Aorta (tissue), 5 donors: ENCODE measurements around the gene CD99L2. TPM values are rescaled to one million over a fixed set of nuclear protein-coding genes. Genes with fewer than 3 reads are reported as not detected.

ENCODE experiments used
- ATAC-seq: fragments of 200-7000 bp; cut with Tn5 transposase; one replicate; pipeline ENCODE4 v1.9.1; 2022; ENCODE audit warnings: moderate library complexity; ENCODE audit not compliant: low FRiP score
- DNase-seq, 2 donors: peaks; one replicate each; pipeline ENCODE4 v3.0.0-alpha.2; 2020
- H3K27ac ChIP-seq, 2 donors: one replicate each; pipeline ENCODE4 v1.5.1; 2013; ENCODE audit warnings: low read length in 2 of 2, mild to moderate bottlenecking in 2 of 2, moderate library complexity in 2 of 2, control low read depth in 1 of 2, inconsistent platforms in 1 of 2, low read depth in 1 of 2
- H3K27me3 ChIP-seq, 2 donors: one replicate each; pipeline ENCODE4 v1.6.1; 2013; ENCODE audit warnings: control low read depth in 1 of 2, low read length in 1 of 2, mild to moderate bottlenecking in 1 of 2, moderate library complexity in 1 of 2; ENCODE audit not compliant: insufficient read depth in 2 of 2, control insufficient read depth in 1 of 2
- H3K36me3 ChIP-seq, 2 donors: one replicate each; pipeline ENCODE4 v1.6.1; 2013; ENCODE audit warnings: control low read depth in 1 of 2, low read length in 1 of 2, mild to moderate bottlenecking in 1 of 2; ENCODE audit not compliant: insufficient read depth in 2 of 2, control insufficient read depth in 1 of 2
- H3K4me1 ChIP-seq, 2 donors: one replicate each; pipeline ENCODE4 v1.6.1; 2013; ENCODE audit warnings: low read length in 2 of 2, control low read depth in 1 of 2, mild to moderate bottlenecking in 1 of 2, moderate library complexity in 1 of 2; ENCODE audit not compliant: insufficient read depth in 2 of 2, control insufficient read depth in 1 of 2
- H3K4me3 ChIP-seq, 2 donors: one replicate each; pipeline ENCODE4 v1.5.1; 2013; ENCODE audit warnings: low read length in 2 of 2, control low read depth in 1 of 2, mild to moderate bottlenecking in 1 of 2
- H3K9me3 ChIP-seq: one replicate; pipeline ENCODE4 v1.6.1; 2013; ENCODE audit warnings: mild to moderate bottlenecking, low read length; ENCODE audit not compliant: control insufficient read depth
- WGBS, 2 donors: extraction: QIAGEN DNeasy Blood & Tissue Kit; methylation state at CpG; one replicate each; pipeline ENCODE4 v1.1.7; 2013; 5-methylcytosine and 5-hydroxymethylcytosine counted together
- intact Hi-C, 2 donors: fragments of 100-400 bp; cut with DNase I; formaldehyde crosslinking; loops; one replicate each; pipeline versions ENCODE4 v1.14.2 to v1.15.0; 2022
- long read RNA-seq, 2 donors: library from polyadenylated mRNA; unstranded; transcript quantifications; one replicate each; pipeline ENCODE4 v2.0.0, GENCODE V29; 2020 to 2021
- polyA plus RNA-seq, 2 donors: library from polyadenylated mRNA; stranded (reverse); fragments of 200-250 nt; gene quantifications; one replicate each; pipeline ENCODE4 v1.2.3, GENCODE V29; 2013
- total RNA-seq, 2 donors: library from RNA; stranded (reverse); fragmentation: NEBNext Ultra II Directional; extraction: Animal tissue kit (Norgen Biotek cat#: 25700); gene quantifications; one replicate each; pipeline ENCODE4 v1.2.1, GENCODE V29; 2021
- donor health status: healthy with polysubstance abuse.
- donor health status: Bipolar disorder and iron deficiency.
- donor health status: DM: no; HTN: no; CAD: no.
- donor health status: DM: no; HTN: no; CAD: no.
- donor health status: DM: yes; HTN: yes; CAD: no.

CD99L2 gene, protein sequence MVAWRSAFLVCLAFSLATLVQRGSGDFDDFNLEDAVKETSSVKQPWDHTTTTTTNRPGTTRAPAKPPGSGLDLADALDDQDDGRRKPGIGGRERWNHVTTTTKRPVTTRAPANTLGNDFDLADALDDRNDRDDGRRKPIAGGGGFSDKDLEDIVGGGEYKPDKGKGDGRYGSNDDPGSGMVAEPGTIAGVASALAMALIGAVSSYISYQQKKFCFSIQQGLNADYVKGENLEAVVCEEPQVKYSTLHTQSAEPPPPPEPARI
- 10 to 100 TPM; 52.1 to 56.2 TPM for total RNA-seq
- polyA plus RNA-seq, result 10 to 100 TPM; 22.9 to 43.0 TPM
- long read RNA-seq, donor 1, transcript CD99L2-203 (11 exons, 3,604 nt), result major isoform, 27 of 104 reads
- long read RNA-seq, donor 1, transcript CD99L2-206 (9 exons, 988 nt), result minor isoform, 8 of 104 reads
- long read RNA-seq, donor 1, partial matches to known transcripts, result 15 of 104 reads
- long read RNA-seq, donor 1, other reads (novel, unspliced or antisense), result 54 of 104 reads
- long read RNA-seq, donor 2, transcript CD99L2-203 (11 exons, 3,604 nt), result major isoform, 23 of 43 reads
- long read RNA-seq, donor 2, partial matches to known transcripts, result 5 of 43 reads
- long read RNA-seq, donor 2, other reads (novel, unspliced or antisense), result 13 of 43 reads

DNA sequence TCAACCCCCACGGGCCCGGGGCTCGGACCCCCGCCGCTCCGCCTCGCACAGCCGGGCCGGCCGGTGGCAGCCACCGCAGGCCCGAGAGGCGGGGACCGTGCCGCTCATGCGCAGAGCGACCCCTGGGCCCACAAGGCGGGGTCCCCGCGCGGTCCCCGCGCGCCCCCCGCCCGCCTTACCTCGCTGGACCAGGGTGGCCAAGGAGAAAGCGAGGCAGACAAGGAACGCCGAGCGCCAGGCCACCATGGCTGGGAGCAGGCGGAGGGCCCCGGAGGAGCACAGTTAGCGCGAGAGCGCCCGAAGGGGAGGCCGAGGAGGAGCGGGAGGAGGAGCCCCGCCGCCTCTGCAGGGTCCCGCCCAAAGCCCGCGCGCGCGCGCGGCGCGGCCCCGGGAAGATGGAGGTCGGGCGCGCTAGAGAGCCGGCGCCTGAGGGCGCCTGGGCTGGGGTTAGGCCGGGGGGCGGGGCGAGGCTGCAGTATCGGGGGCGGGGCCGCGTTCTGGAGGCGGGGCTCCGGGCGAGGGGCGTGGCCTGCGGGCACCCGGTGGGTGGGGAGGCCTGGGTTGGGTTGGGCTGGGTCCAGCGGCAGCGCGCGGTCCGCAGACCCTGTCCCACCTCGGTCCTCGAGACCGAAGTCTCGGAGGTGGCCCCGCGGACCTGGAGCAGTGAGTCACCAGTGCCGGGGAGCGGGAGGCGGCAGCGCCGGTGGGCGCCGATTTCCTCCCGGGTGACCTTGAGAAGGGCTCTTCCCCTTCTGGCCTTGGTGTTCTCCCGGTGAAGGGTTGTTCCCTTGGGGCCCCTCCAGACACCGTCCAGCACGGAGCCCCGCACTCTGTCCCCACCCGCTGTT, at the start of gene CD99L2:
Gene CD99L2 (minus strand): TSS at position 326 of the 848 bp plus-strand sequence. CDS start 80 bp downstream, at position 246.
- 0 to 30% methylated on average over 53 to 95 of the region's 95 CpGs for WGBS, 2 donors
- peak within 1 kb of the TSS; percentile 63 to 86 for H3K4me3 ChIP-seq
- no peaks in the 10 kb centered on the region for H3K4me1 ChIP-seq
- no peaks in the 10 kb centered on the region for H3K36me3 ChIP-seq
- peak; percentile 91 to 95 for DNase-seq
- no peaks in the 10 kb centered on the region for H3K27me3 ChIP-seq
- peak within 1 kb of the TSS in 1 of 2 donors; percentile 12 for H3K27ac ChIP-seq
- intact Hi-C loops, result loop anchor here in 1 of 2 donors (2.0 kb wide), 1 partner anchor 84 kb away; the partner anchor contains the start of gene HMGB3
- peak; percentile 96 for ATAC-seq
- H3K9me3 ChIP-seq, result no peaks in the 10 kb centered on the region

DNA sequence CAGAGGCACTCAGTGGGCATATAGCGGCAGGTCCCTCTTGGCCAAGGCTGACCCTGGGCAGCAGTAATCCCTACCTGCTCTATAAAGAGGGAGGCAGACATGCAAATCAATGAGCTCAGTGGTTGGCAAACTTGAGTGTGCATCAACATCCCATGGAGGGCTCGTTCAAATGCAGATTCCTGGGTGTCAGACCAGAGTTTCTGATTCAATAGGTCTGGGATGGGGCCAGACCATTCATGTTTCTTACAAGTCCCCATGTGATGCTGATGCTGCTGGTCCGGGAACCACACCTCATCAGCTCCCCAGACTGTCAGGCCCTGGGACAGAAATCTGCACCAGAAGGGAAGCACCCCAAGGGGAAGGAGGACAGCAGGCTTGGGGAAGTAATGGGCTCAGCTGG, 45.8 kb upstream of the CD99L2 start:
- Histone ChIP-seq H3K4me1 (no peaks in the 10 kb centered on the region), H3K9me3 (no peaks in the 10 kb centered on the region), H3K27ac (no peak overlapping the region), H3K27me3 (no peaks in the 10 kb centered on the region), H3K36me3 (no peaks in the 10 kb centered on the region), H3K4me3 (no peak overlapping the region)
- DNase-seq (peak in 1 of 2 donors; percentile 32), ATAC-seq (no peak)
- intact Hi-C loops, result no loop called here
- 58 to 72% methylated on average over 3 of the region's 3 CpGs for WGBS, 2 donors

- ATAC-seq (no peak), DNase-seq (peak in 1 of 2 donors; percentile 45)
- no peak overlapping the region for H3K27ac ChIP-seq
- no peaks in the 10 kb centered on the region for H3K9me3 ChIP-seq
- no peak overlapping the region for H3K4me3 ChIP-seq
- 71 to 77% methylated on average over 9 of the region's 9 CpGs for WGBS, 2 donors
- H3K27me3 ChIP-seq, result no peaks in the 10 kb centered on the region
- no peaks in the 10 kb centered on the region for H3K36me3 ChIP-seq
- no peaks in the 10 kb centered on the region for H3K4me1 ChIP-seq
- intact Hi-C loops, result no loop called here
These were observed 44.6 kb upstream of the CD99L2 start for GRCh38 chrX:150942942-150943594.

DNA sequence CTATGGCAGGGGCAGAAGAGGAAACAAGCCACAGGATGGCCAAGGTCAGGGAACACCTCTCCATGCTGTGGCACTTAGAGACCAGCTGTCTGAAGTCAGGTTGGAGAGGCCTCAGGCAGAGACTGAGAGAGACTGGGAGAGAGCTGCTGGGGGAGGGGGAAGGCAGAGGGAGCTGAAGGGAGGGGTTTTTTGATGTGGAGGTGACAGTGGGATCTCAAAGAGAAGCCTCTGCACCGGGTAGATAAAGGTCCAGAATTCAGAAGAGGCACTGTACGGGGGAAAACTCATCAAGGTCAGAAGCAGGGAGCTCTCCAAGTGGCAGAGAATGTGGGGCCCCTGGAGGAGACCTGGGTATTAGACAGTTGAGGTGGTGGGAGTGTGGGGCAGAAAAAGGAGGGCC, 43.1 kb upstream of the CD99L2 start:
- no peaks in the 10 kb centered on the region for H3K4me1 ChIP-seq
- no peak for ATAC-seq
- no peak for DNase-seq
- no peaks in the 10 kb centered on the region for H3K36me3 ChIP-seq
- H3K27me3 ChIP-seq, result no peaks in the 10 kb centered on the region
- no peak overlapping the region for H3K27ac ChIP-seq
- 50 to 57% methylated on average over 2 of the region's 2 CpGs for WGBS, 2 donors
- intact Hi-C loops, result no loop called here
- H3K9me3 ChIP-seq, result no peaks in the 10 kb centered on the region
- no peak overlapping the region for H3K4me3 ChIP-seq

DNA sequence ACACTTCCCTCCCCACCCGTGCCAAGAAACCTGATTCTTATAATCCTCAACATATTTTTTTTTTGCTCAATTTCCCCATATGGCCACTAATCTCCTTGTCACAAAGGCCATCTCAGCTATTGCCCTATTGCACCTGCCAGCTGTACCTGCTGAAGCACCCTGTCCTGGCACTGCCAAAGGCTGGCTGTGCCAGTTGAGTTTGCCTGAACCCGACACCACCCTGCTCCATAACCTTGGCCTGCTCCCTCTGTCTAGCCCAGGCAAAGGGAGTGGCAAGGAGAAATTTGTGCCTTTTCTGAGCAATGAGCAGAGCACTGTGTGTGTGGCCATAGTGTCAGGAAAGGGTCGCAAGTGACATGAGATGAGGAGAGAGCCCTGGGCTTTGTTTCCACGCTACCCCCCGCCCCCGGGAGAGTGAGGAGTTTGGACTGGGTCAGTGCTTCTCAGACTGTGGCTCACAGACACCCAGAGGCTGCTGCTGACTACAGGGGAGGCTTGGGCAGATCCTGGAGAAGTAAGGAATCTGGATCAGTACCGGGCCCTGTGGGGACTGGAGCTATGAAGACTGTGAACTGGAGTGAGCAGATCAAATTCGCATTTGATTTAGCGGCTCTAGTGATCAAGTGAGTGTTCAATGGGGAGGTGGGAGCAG, 42.5 kb upstream of the CD99L2 start:
- Histone ChIP-seq H3K27ac (no peak overlapping the region), H3K9me3 (no peaks in the 10 kb centered on the region), H3K36me3 (no peaks in the 10 kb centered on the region), H3K4me3 (no peak overlapping the region), H3K4me1 (no peaks in the 10 kb centered on the region), H3K27me3 (no peaks in the 10 kb centered on the region)
- no peak for ATAC-seq
- peak in 1 of 2 donors; percentile 39 for DNase-seq
- 74 to 79% methylated on average over 9 of the region's 9 CpGs for WGBS, 2 donors
- intact Hi-C loops, result no loop called here

GRCh38 chrX:150936556-150936955, 38.1 kb upstream of the CD99L2 start:
- 49 to 58% methylated on average over 6 of the region's 6 CpGs for WGBS, 2 donors
- no peaks in the 10 kb centered on the region for H3K27me3 ChIP-seq
- intact Hi-C loops, result no loop called here
- DNase-seq (no peak), ATAC-seq (no peak)
- H3K9me3 ChIP-seq, result no peaks in the 10 kb centered on the region
- no peak overlapping the region for H3K4me3 ChIP-seq
- H3K27ac ChIP-seq, result no peak overlapping the region
- H3K36me3 ChIP-seq, result no peaks in the 10 kb centered on the region
- H3K4me1 ChIP-seq, result no peaks in the 10 kb centered on the region

- intact Hi-C loops, result no loop called here
- WGBS, 2 donors, result 31 to 42% methylated on average over 7 of the region's 7 CpGs
- no peaks in the 10 kb centered on the region for H3K27me3 ChIP-seq
These were observed 37.0 kb upstream of the CD99L2 start for GRCh38 chrX:150935467-150935866.

DNA sequence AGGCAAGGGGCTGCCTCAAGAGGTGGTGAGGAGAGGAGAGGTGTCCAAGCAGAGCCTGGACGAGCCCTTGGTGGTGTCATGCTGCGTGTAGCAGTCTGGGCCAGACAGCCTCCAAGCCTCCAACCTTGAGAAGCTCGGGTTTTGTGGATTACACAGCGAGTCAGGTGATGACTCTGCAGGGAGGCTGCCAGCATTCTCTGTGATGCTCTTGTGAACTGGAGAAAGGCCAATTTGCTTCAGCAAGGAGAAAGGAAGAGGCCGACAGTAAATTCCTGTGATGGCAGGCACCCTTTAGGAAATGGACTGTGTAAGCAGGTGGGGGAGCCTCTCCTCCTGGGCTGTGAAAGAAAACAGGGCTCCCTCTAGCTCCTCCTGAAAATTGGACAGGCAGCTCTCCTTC, 36.0 kb upstream of the CD99L2 start:
- H3K9me3 ChIP-seq, result no peaks in the 10 kb centered on the region
- no peaks in the 10 kb centered on the region for H3K36me3 ChIP-seq
- intact Hi-C loops, result no loop called here
- H3K4me3 ChIP-seq, result no peak overlapping the region
- no peak overlapping the region for H3K27ac ChIP-seq
- ATAC-seq, result no peak
- H3K27me3 ChIP-seq, result no peaks in the 10 kb centered on the region
- no peaks in the 10 kb centered on the region for H3K4me1 ChIP-seq
- DNase-seq, result no peak
- WGBS, 2 donors, result 33 to 36% methylated on average over 5 of the region's 5 CpGs

More at GRCh38 chrX:150935467-150935866, 37.0 kb upstream of the CD99L2 start:
- no peaks in the 10 kb centered on the region for H3K36me3 ChIP-seq
- H3K27ac ChIP-seq, result no peak overlapping the region
- ATAC-seq, result no peak
- no peaks in the 10 kb centered on the region for H3K9me3 ChIP-seq
- H3K4me3 ChIP-seq, result no peak overlapping the region
- DNase-seq, result no peak
- no peaks in the 10 kb centered on the region for H3K4me1 ChIP-seq
